Testis (tissue), 3 donors: ENCODE measurements around the gene TM4SF4. TPM values are rescaled to one million over a fixed set of nuclear protein-coding genes. Genes with fewer than 3 reads are reported as not detected.
A peak's percentile ranks its signal among the peaks of the same experiment; 100 is the strongest.

ENCODE experiments used
- DNase-seq: peaks from one replicate; pipeline ENCODE4 v3.0.0-alpha.2; 2019
- H3K27ac ChIP-seq, 2 donors: fragments of 200-600 bp; sonication (generic); one replicate each; pipeline ENCODE4 v1.5.1; 2019
- H3K27me3 ChIP-seq: fragments of 200-600 bp; sonication (generic); one replicate; pipeline ENCODE4 v1.5.1; 2019
- H3K36me3 ChIP-seq: fragments of 200-600 bp; sonication (generic); one replicate; pipeline ENCODE4 v1.5.1; 2017; ENCODE audit warnings: low read depth; ENCODE audit errors: missing control alignments
- H3K4me1 ChIP-seq: fragments of 200-600 bp; sonication (generic); one replicate; pipeline ENCODE4 v1.5.1; 2019
- H3K4me3 ChIP-seq, 2 donors: fragments of 200-600 bp; sonication (generic); one replicate each; pipeline ENCODE4 v1.5.1; 2017 to 2019
- H3K9me3 ChIP-seq: fragments of 200-600 bp; sonication (generic); one replicate; pipeline ENCODE4 v1.5.1; 2017
- CTCF ChIP-seq, 3 experiments: fragments of 450-650 bp in 2 of 3; fragments of 200-600 bp in 1 of 3; sonication (generic) in 1 of 3; IDR thresholded peaks; one replicate each; pipeline ENCODE4 v1.5.1; 2016 to 2019; ENCODE audit warnings: antibody characterized with exemption in 3 of 3, mild to moderate bottlenecking in 2 of 3, moderate library complexity in 1 of 3
- POLR2A ChIP-seq: fragments of 450-650 bp; IDR thresholded peaks from one replicate; pipeline ENCODE4 v1.6.1; 2017; ENCODE audit warnings: antibody characterized with exemption, mild to moderate bottlenecking, moderate library complexity
- WGBS, 2 donors: methylation state at CpG; one replicate each; pipeline ENCODE4 v1.1.5; 2018; 5-methylcytosine and 5-hydroxymethylcytosine counted together
- intact Hi-C: fragments of 100-400 bp; cut with DNase I; formaldehyde crosslinking; loops from one replicate; pipeline ENCODE4 v1.15.1; 2023; ENCODE audit warnings: low total_unique reads
- polyA plus RNA-seq: library from polyadenylated mRNA; stranded (reverse); fragments of 350-450 nt; fragmentation: Illumina TruSeq; extraction: RNeasy Lipid Tissue Mini Kit (QIAGEN cat#74804); gene quantifications from one replicate; pipeline ENCODE4 v1.2.3, GENCODE V29; 2014; ENCODE audit warnings: low read depth, low replicate concordance; ENCODE audit not compliant: insufficient read depth
- total RNA-seq, 2 donors: library from RNA; depleted of rRNA; stranded (reverse); fragments of >200 nt; gene quantifications; one replicate each; pipeline ENCODE4 v1.2.3, GENCODE V29; 2016

Gene TM4SF4
- total and polyA plus RNA-seq, 3 donors from 2014 or later: 0.12 to 1.4 (median 0.39) TPM

GRCh38 chr3:149542375-149543312 is 68.1 kb downstream of the TM4SF4 start:
- no peak overlapping the region for H3K4me3 ChIP-seq
- H3K9me3 ChIP-seq: no peaks in the 10 kb centered on the region
- TF ChIP-seq POLR2A (no peak), CTCF (IDR thresholded peaks at IDR 0.05) (no peak)
- intact Hi-C loops: no loop called here
- DNase-seq: no peak
- H3K36me3 ChIP-seq: no peaks in the 10 kb centered on the region
- H3K27ac ChIP-seq: no peak overlapping the region
- H3K27me3 ChIP-seq: no peaks in the 10 kb centered on the region
- H3K4me1 ChIP-seq: no peaks in the 10 kb centered on the region
- WGBS, 2 donors: 80 to 83% methylated on average over 9 of the region's 9 CpGs

- Histone ChIP-seq H3K4me1 (peaks cover 4% of the 10 kb centered on the region), H3K27ac (no peak overlapping the region), H3K4me3 (no peak overlapping the region), H3K9me3 (no peaks in the 10 kb centered on the region), H3K27me3 (no peaks in the 10 kb centered on the region), H3K36me3 (no peaks in the 10 kb centered on the region)
- WGBS, 2 donors: 89 to 95% methylated on average over 2 of the region's 2 CpGs
- TF ChIP-seq POLR2A: no peak
- TF ChIP-seq CTCF (IDR thresholded peaks at IDR 0.05): no peak
- DNase-seq: no peak
- intact Hi-C loops: no loop called here
These were observed 70.6 kb downstream of the TM4SF4 start for GRCh38 chr3:149545049-149545448.

GRCh38 chr3:149547413-149547812 is 72.9 kb downstream of the TM4SF4 start:
- Histone ChIP-seq H3K4me1 (peaks cover 4% of the 10 kb centered on the region), H3K27me3 (no peaks in the 10 kb centered on the region), H3K9me3 (no peaks in the 10 kb centered on the region), H3K27ac (peak overlapping the region in 1 of 2 donors; percentile 28), H3K36me3 (no peaks in the 10 kb centered on the region), H3K4me3 (no peak overlapping the region)
- intact Hi-C loops: no loop called here
- no peak for TF ChIP-seq CTCF (IDR thresholded peaks at IDR 0.05)
- no peak for TF ChIP-seq POLR2A
- WGBS, 2 donors: 42 to 54% methylated on average over 9 of the region's 9 CpGs
- peak; percentile 79 for DNase-seq

- Histone ChIP-seq H3K27me3 (no peaks in the 10 kb centered on the region), H3K9me3 (no peaks in the 10 kb centered on the region), H3K27ac (peak overlapping the region in 1 of 2 donors; percentile 52), H3K4me1 (peaks cover 5% of the 10 kb centered on the region), H3K4me3 (no peak overlapping the region), H3K36me3 (no peaks in the 10 kb centered on the region)
- peak; percentile 48 for DNase-seq
- intact Hi-C loops: no loop called here
- TF ChIP-seq CTCF (IDR thresholded peaks at IDR 0.05) (no peak), POLR2A (no peak)
- WGBS, 2 donors: 42 to 57% methylated on average over 13 of the region's 13 CpGs
These were observed 73.6 kb downstream of the TM4SF4 start for GRCh38 chr3:149547954-149548668.
